ENCODE data around the gene KLHL3. TPM values are rescaled to one million over a fixed set of nuclear protein-coding genes. Genes with fewer than 3 reads are reported as not detected.

Gene KLHL3
- total and polyA plus RNA-seq, 2 donors (not counting 3 experiments of a cell fraction or from before 2014, with no cell fraction given): 8.8 to 13.6 TPM

DNA sequence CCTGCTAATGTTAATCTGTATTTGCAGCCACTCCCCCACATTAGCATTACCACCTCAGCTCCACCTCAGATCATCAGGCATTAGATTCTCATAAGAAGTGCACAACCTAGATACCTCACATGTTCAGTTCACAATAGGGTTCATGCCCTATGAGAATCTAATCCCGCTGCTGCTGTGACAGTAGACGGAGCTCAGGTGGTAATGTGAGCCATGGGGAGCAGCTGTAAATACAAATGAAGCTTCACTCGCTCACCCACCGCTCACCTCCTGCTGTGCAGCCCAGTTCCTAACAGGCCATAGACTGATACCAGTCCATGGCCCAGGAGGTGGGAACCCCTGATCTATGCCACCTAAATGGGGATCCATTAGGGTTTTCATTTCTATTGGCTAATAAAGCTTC lies 24.4 kb upstream of the KLHL3 start:
- ChIA-PET POLR2A (no interaction called here), CTCF (interaction anchor here (1.4 to 6.1 kb wide), 4 partner anchors 9 to 131 kb away, joined by 4 to 50 read pairs (median 6); no protein-coding TSS in a partner anchor)
- no peaks in the 10 kb centered on the region for H3K79me2 ChIP-seq (ENCODE audit: control insufficient read depth, insufficient read depth, low read length)
- H3K4me1 ChIP-seq (ENCODE audit: control insufficient read depth, extremely low read depth, insufficient read depth, low read length): peaks cover under 1% of the 10 kb centered on the region
- no peak overlapping the region for H3K4me2 ChIP-seq (ENCODE audit: insufficient read depth, low read length)
- H3K27ac ChIP-seq (ENCODE audit: insufficient read depth, low read depth, low read length): no peak overlapping the region
- H4K20me1 ChIP-seq (replicated peaks; ENCODE audit: control insufficient read depth, extremely low read depth, insufficient read depth, low read length): no peaks in the 10 kb centered on the region
- no peaks in the 10 kb centered on the region for H3K9me1 ChIP-seq (replicated peaks; ENCODE audit: control insufficient read depth, extremely low read depth, insufficient read depth, low read length)
- BruUV-seq (replicated peaks): no TSS peak
- no peak overlapping the region for H3K9ac ChIP-seq (replicated peaks; ENCODE audit: extremely low read depth, insufficient read depth, low read length)
- H3K36me3 ChIP-seq (ENCODE audit: control insufficient read depth in 2 of 2, extremely low read depth in 1 of 2, insufficient read depth in 2 of 2, low read length in 2 of 2): no peaks in the 10 kb centered on the region
- no peak for DNase-seq (ENCODE audit: low read depth, low spot score)
- H3K4me3 ChIP-seq (replicated peaks in 1 of 3; ENCODE audit: insufficient read depth in 1 of 3, low read depth in 1 of 3, low read length in 3 of 3): no peak overlapping the region
- TF ChIP-seq JUN (IDR thresholded peaks at IDR 0.05; ENCODE audit: borderline replicate concordance, insufficient read depth, insufficient read length, low read depth): no peak
- TF ChIP-seq, protein P1, sequence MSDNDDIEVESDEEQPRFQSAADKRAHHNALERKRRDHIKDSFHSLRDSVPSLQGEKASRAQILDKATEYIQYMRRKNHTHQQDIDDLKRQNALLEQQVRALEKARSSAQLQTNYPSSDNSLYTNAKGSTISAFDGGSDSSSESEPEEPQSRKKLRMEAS (IDR thresholded peaks at IDR 0.05; ENCODE audit: insufficient read depth, insufficient read length): no peak
- no peak for TF ChIP-seq GATA2 (IDR thresholded peaks at IDR 0.05; ENCODE audit: insufficient read depth, insufficient read length, low read depth, low read length)
- no peak for TF ChIP-seq EZH2 (IDR thresholded peaks at IDR 0.05; ENCODE audit: borderline replicate concordance, low read depth, low read length, severe bottlenecking)
- no peak for TF ChIP-seq POLR2AphosphoS5 (IDR thresholded peaks at IDR 0.05; ENCODE audit: insufficient read depth, low read depth, low read length)
- TF ChIP-seq, protein P2, sequence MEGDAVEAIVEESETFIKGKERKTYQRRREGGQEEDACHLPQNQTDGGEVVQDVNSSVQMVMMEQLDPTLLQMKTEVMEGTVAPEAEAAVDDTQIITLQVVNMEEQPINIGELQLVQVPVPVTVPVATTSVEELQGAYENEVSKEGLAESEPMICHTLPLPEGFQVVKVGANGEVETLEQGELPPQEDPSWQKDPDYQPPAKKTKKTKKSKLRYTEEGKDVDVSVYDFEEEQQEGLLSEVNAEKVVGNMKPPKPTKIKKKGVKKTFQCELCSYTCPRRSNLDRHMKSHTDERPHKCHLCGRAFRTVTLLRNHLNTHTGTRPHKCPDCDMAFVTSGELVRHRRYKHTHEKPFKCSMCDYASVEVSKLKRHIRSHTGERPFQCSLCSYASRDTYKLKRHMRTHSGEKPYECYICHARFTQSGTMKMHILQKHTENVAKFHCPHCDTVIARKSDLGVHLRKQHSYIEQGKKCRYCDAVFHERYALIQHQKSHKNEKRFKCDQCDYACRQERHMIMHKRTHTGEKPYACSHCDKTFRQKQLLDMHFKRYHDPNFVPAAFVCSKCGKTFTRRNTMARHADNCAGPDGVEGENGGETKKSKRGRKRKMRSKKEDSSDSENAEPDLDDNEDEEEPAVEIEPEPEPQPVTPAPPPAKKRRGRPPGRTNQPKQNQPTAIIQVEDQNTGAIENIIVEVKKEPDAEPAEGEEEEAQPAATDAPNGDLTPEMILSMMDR (IDR thresholded peaks at IDR 0.05; ENCODE audit: extremely low read depth in 1 of 2, insufficient read depth in 1 of 2, low read depth in 1 of 2, low read length in 2 of 2): no peak
- TF ChIP-seq FOS (IDR thresholded peaks at IDR 0.05; ENCODE audit: borderline replicate concordance, insufficient read depth, low read length): no peak
- TF ChIP-seq POLR2A (IDR thresholded peaks at IDR 0.05; ENCODE audit: low read depth, low read length): no peak
- TF ChIP-seq MYC (IDR thresholded peaks at IDR 0.05; ENCODE audit: low read depth, low read length): no peak
- FAIRE-seq: no peak
- H2AFZ ChIP-seq (ENCODE audit: low read depth, low read length): no peak overlapping the region
- no peaks in the 10 kb centered on the region for H3K9me3 ChIP-seq (replicated peaks; ENCODE audit: control insufficient read depth, insufficient read depth, low read length)
- intact Hi-C loops (cut with micrococcal nuclease): no loop called here
- dilution Hi-C loops (cut with MboI; ENCODE audit: extremely low pct_ligation_motif_present, low sequenced_read_pairs): loop anchor here (25.0 kb wide), 1 partner anchor 98 kb away; no protein-coding TSS in a partner anchor
- peaks cover 2% of the 10 kb centered on the region in 2 experiments for H3K27me3 ChIP-seq (ENCODE audit: control insufficient read depth in 2 of 2, insufficient read depth in 2 of 2, low read length in 2 of 2)

Measured in endothelial cell of umbilical vein (primary cell).